ENCODE results near the gene ARHGEF10L.

ARHGEF10L gene

GRCh38 chr1:17569200-17570139 is 30.0 kb downstream of the ARHGEF10L start:
- DNase-seq (ENCODE audit: low read depth) = peak; percentile 94

- DNase-seq (ENCODE audit: low read depth) = no peak
These were observed 30.7 kb downstream of the ARHGEF10L start for GRCh38 chr1:17570228-17570627.

- DNase-seq (ENCODE audit: low read depth) = no peak
These were observed 32.9 kb downstream of the ARHGEF10L start for GRCh38 chr1:17572264-17572985.

- no peak for DNase-seq (ENCODE audit: low read depth)
These were observed 34.1 kb downstream of the ARHGEF10L start for GRCh38 chr1:17573518-17574041.

GRCh38 chr1:17574516-17574915 is 35.0 kb downstream of the ARHGEF10L start:
- no peak for DNase-seq (ENCODE audit: low read depth)

GRCh38 chr1:17575797-17576518 is 36.5 kb downstream of the ARHGEF10L start:
- no peak for DNase-seq (ENCODE audit: low read depth)

- DNase-seq (ENCODE audit: low read depth) = no peak
These were observed 37.0 kb downstream of the ARHGEF10L start for GRCh38 chr1:17576519-17576853.

- no peak for DNase-seq (ENCODE audit: low read depth)
These were observed 38.4 kb downstream of the ARHGEF10L start for GRCh38 chr1:17577907-17578297.

GRCh38 chr1:17579951-17580939 is 40.7 kb downstream of the ARHGEF10L start:
- DNase-seq (ENCODE audit: low read depth) = no peak

GRCh38 chr1:17581389-17582123 is 42.1 kb downstream of the ARHGEF10L start:
- DNase-seq (ENCODE audit: low read depth) = no peak

GRCh38 chr1:17582124-17582774 is 42.8 kb downstream of the ARHGEF10L start:
- no peak for DNase-seq (ENCODE audit: low read depth)

- no peak for DNase-seq (ENCODE audit: low read depth)
These were observed 45.0 kb downstream of the ARHGEF10L start for GRCh38 chr1:17584539-17584938.

GRCh38 chr1:17585266-17585987 is 45.9 kb downstream of the ARHGEF10L start:
- no peak for DNase-seq (ENCODE audit: low read depth)

GRCh38 chr1:17586172-17586964 is 46.9 kb downstream of the ARHGEF10L start:
- peak; percentile 80 for DNase-seq (ENCODE audit: low read depth)

GRCh38 chr1:17587693-17588047 is 48.2 kb downstream of the ARHGEF10L start:
- DNase-seq (ENCODE audit: low read depth) = peak; percentile 89

- peak; percentile 57 for DNase-seq (ENCODE audit: low read depth)
These were observed 48.8 kb downstream of the ARHGEF10L start for GRCh38 chr1:17588048-17588871.

GRCh38 chr1:17591814-17592430 is 52.4 kb downstream of the ARHGEF10L start:
- no peak for DNase-seq (ENCODE audit: low read depth)
